ENCODE measurements around the gene SLC14A1.

GRCh38 chr18:45775743-45776142, 51.8 kb downstream of the SLC14A1 start:
- TF ChIP-seq EP300 (conservative IDR thresholded peaks at IDR 0.05; ENCODE audit: poor library complexity, severe bottlenecking) = no peak
- TF ChIP-seq CTCF (IDR thresholded peaks at IDR 0.05; ENCODE audit: poor library complexity, severe bottlenecking) = no peak
- TF ChIP-seq, protein P1, sequence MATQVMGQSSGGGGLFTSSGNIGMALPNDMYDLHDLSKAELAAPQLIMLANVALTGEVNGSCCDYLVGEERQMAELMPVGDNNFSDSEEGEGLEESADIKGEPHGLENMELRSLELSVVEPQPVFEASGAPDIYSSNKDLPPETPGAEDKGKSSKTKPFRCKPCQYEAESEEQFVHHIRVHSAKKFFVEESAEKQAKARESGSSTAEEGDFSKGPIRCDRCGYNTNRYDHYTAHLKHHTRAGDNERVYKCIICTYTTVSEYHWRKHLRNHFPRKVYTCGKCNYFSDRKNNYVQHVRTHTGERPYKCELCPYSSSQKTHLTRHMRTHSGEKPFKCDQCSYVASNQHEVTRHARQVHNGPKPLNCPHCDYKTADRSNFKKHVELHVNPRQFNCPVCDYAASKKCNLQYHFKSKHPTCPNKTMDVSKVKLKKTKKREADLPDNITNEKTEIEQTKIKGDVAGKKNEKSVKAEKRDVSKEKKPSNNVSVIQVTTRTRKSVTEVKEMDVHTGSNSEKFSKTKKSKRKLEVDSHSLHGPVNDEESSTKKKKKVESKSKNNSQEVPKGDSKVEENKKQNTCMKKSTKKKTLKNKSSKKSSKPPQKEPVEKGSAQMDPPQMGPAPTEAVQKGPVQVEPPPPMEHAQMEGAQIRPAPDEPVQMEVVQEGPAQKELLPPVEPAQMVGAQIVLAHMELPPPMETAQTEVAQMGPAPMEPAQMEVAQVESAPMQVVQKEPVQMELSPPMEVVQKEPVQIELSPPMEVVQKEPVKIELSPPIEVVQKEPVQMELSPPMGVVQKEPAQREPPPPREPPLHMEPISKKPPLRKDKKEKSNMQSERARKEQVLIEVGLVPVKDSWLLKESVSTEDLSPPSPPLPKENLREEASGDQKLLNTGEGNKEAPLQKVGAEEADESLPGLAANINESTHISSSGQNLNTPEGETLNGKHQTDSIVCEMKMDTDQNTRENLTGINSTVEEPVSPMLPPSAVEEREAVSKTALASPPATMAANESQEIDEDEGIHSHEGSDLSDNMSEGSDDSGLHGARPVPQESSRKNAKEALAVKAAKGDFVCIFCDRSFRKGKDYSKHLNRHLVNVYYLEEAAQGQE (IDR thresholded peaks at IDR 0.05; ENCODE audit: borderline replicate concordance) = no peak
- TF ChIP-seq POLR2AphosphoS5 (IDR thresholded peaks at IDR 0.05) = no peak
- no peak for TF ChIP-seq TAF1 (IDR thresholded peaks at IDR 0.05; ENCODE audit: low read depth)

Measured in neural cell (in vitro differentiated cells).